GM12878 (cell line): ENCODE data around the gene MPIG6B. TPM values are rescaled to one million over a fixed set of nuclear protein-coding genes. Genes with fewer than 3 reads are reported as not detected.

Experiments
- ATAC-seq: fragments of 200-7000 bp; cut with Tn5 transposase; 3 replicates; pipeline ENCODE4 v1.9.1; 2020; ENCODE audit warnings: mild to moderate bottlenecking, moderate library complexity
- BruUV-seq: library from RNA; stranded (reverse); fragments of 400-500 nt; replicated peaks from 2 replicates; lab custom pipeline; 2021; lab: Mats Ljungman, UMichigan
- CTCF ChIA-PET: fragments of 300-600 bp; sonication (Branson Sonifier 250); formaldehyde crosslinking; extraction: SDS; loops from one replicate; lab custom pipeline; 2021; ENCODE audit warnings: inconsistent platforms; lab: Yijun Ruan, JAX
- POLR2A ChIA-PET: fragments of 350-600 bp; formaldehyde crosslinking; extraction: SDS; loops from one replicate; lab custom pipeline; 2021; ENCODE audit warnings: inconsistent platforms; lab: Charles Lee
- RAD21 ChIA-PET: fragments of 300-600 bp; sonication (Branson Sonifier 250); formaldehyde crosslinking; loops from one replicate; lab custom pipeline; 2023; ENCODE audit warnings: antibody characterized with exemption; ENCODE audit not compliant: unreplicated experiment; lab: Charles Lee
- SMC1A ChIA-PET: fragments of 300-600 bp; sonication (Branson Sonifier 250); formaldehyde crosslinking; loops from one replicate; lab custom pipeline; 2023; ENCODE audit not compliant: unreplicated experiment, uncharacterized antibody; lab: Charles Lee
- DNase-seq: peaks from one replicate; pipeline ENCODE4 v3.0.0-alpha.2; 2011; ENCODE audit warnings: low read depth, low spot score
- FAIRE-seq: peaks from 3 replicates; lab custom pipeline; 2011; peaks lifted over from hg19 to GRCh38; lab: Jason Lieb, UNC
- H2AFZ ChIP-seq: 2 replicates; pipeline ENCODE4 v1.6.0; 2011; ENCODE audit warnings: low read depth, low read length, control low read depth; ENCODE audit not compliant: control insufficient read depth
- H3K27ac ChIP-seq: 2 replicates; pipeline ENCODE4 v1.5.1; 2011; ENCODE audit warnings: control low read depth; ENCODE audit not compliant: control insufficient read depth, insufficient read depth
- H3K27me3 ChIP-seq, 2 experiments: replicated peaks in 1 of 2; 2 replicates each; pipeline versions ENCODE4 v1.6.0 to v1.6.1; 2011; ENCODE audit warnings: low read length in 1 of 2; ENCODE audit not compliant: control insufficient read depth in 2 of 2, insufficient read depth in 2 of 2
- H3K36me3 ChIP-seq, 2 experiments: 2 replicates each; pipeline ENCODE4 v1.5.1; 2011; ENCODE audit warnings: low read length in 1 of 2; ENCODE audit not compliant: control insufficient read depth in 2 of 2, insufficient read depth in 2 of 2
- H3K4me1 ChIP-seq: 2 replicates; pipeline ENCODE4 v1.6.1; 2011; ENCODE audit warnings: mild to moderate bottlenecking, low read length, moderate library complexity, mixed read lengths; ENCODE audit not compliant: control insufficient read depth, insufficient read depth
- H3K4me2 ChIP-seq: 2 replicates; pipeline ENCODE4 v1.6.0; 2011; ENCODE audit warnings: control low read depth; ENCODE audit not compliant: control insufficient read depth, insufficient read depth
- H3K4me3 ChIP-seq: fragments of 200-600 bp; sonication (generic); 2 replicates; pipeline ENCODE4 v1.5.1; 2016
- H3K79me2 ChIP-seq: 2 replicates; pipeline ENCODE4 v1.6.0; 2011; ENCODE audit warnings: low read length; ENCODE audit not compliant: control insufficient read depth, insufficient read depth
- H3K9ac ChIP-seq: 2 replicates; pipeline ENCODE4 v1.8.0; 2011; ENCODE audit warnings: low read length, control low read depth, mixed read lengths; ENCODE audit not compliant: control insufficient read depth, insufficient read depth
- H3K9me3 ChIP-seq: replicated peaks from 3 replicates; pipeline ENCODE4 v1.5.1; 2011; ENCODE audit warnings: mild to moderate bottlenecking, low read length; ENCODE audit not compliant: control insufficient read depth, insufficient read depth
- H4K20me1 ChIP-seq: 2 replicates; pipeline ENCODE4 v1.6.0; 2011; ENCODE audit not compliant: control insufficient read depth, insufficient read depth
- BCL11A ChIP-seq: IDR thresholded peaks from 2 replicates; pipeline ENCODE4 v1.6.1; 2011; ENCODE audit warnings: low read depth, low read length
- BRCA1 ChIP-seq: IDR thresholded peaks from 2 replicates; pipeline ENCODE4 v1.6.1; 2011; ENCODE audit warnings: low read depth, low read length, improper control_type of control experiment
- CBX5 ChIP-seq: sonication (generic); IDR thresholded peaks from 2 replicates; pipeline ENCODE4 v1.6.1; 2016; ENCODE audit warnings: low read depth, moderate library complexity, mild to moderate bottlenecking, inconsistent platforms
- FOXK2 ChIP-seq: fragments of 450-650 bp; IDR thresholded peaks from 2 replicates; pipeline ENCODE4 v1.6.1; 2017; ENCODE audit warnings: mild to moderate bottlenecking, moderate library complexity
- KLF5 ChIP-seq: fragments of 450-650 bp; IDR thresholded peaks from 2 replicates; pipeline ENCODE4 v1.6.1; 2014; ENCODE audit warnings: mild to moderate bottlenecking; ENCODE audit not compliant: partially characterized antibody
- PML ChIP-seq: IDR thresholded peaks from 2 replicates; pipeline ENCODE4 v1.6.1; 2012; ENCODE audit warnings: low read length, inconsistent platforms
- SIN3A ChIP-seq: IDR thresholded peaks from 2 replicates; pipeline ENCODE4 v1.6.1; 2012; ENCODE audit warnings: low read depth, low read length, improper control_type of control experiment
- SIX5 ChIP-seq: IDR thresholded peaks from 2 replicates; pipeline ENCODE4 v1.6.1; 2011; ENCODE audit warnings: mild to moderate bottlenecking, low read depth, low read length, moderate library complexity; ENCODE audit not compliant: severe bottlenecking
- SKIL ChIP-seq: fragments of 450-650 bp; IDR thresholded peaks from 2 replicates; pipeline ENCODE4 v1.6.1; 2017; ENCODE audit warnings: mild to moderate bottlenecking, low read depth, inconsistent platforms; ENCODE audit not compliant: poor library complexity, severe bottlenecking
- YBX1 ChIP-seq: fragments of 450-650 bp; IDR thresholded peaks from 2 replicates; pipeline ENCODE4 v1.6.1; 2016; ENCODE audit warnings: antibody characterized with exemption
- ZNF217 ChIP-seq: fragments of 450-650 bp; IDR thresholded peaks from 2 replicates; pipeline ENCODE4 v1.6.1; 2017; ENCODE audit warnings: antibody characterized with exemption, mild to moderate bottlenecking
- WGBS: methylation state at CpG from one replicate; pipeline ENCODE4 v1.1.6; 2016; ENCODE audit warnings: low lambda C conversion rate; ENCODE audit not compliant: insufficient replicate concordance, insufficient coverage; ENCODE audit errors: missing lambda C conversion rate; 5-methylcytosine and 5-hydroxymethylcytosine counted together
- in situ Hi-C: fragments of 300-500 bp; cut with MboI; formaldehyde crosslinking; loops from 9 replicates; pipeline ENCODE4 v1.14.3; 2018; ENCODE audit warnings: mixed read lengths
- intact Hi-C: fragments of 100-400 bp; cut with micrococcal nuclease; formaldehyde crosslinking; loops from one replicate; pipeline ENCODE4 v1.14.2; 2022; ENCODE audit not compliant: unreplicated experiment
- polyA plus RNA-seq, 11 experiments: library from polyadenylated mRNA; depleted of rRNA in 4 of 11; unstranded in 6 of 11; stranded (reverse) in 5 of 11; fragments of >200 nt; fragmentation: Nextera tagmentation in 4 of 11; fragmentation: Illumina TruSeq in 1 of 11; extraction: Ambion mirVana in 4 of 11; extraction: Trizol in 1 of 11; gene quantifications; 1 replicate in 1 of 11; 2 replicates in 10 of 11; pipeline versions ENCODE4 v1.2.1 to v1.2.3, GENCODE V29; 2011 to 2016; ENCODE audit warnings: inconsistent platforms in 2 of 11, missing spikeins in 2 of 11, low read depth in 1 of 11
- total RNA-seq, 4 experiments: library from RNA; depleted of rRNA in 3 of 4; stranded (reverse); fragments of >200 nt in 3 of 4; fragmentation: Illumina TruSeq in 1 of 4; extraction: Trizol in 1 of 4; gene quantifications; 2 replicates each; pipeline versions ENCODE4 v1.2.1 to v1.2.3, GENCODE V29; 2013 to 2021
- TF ChIP-seq, protein P1 (sequence below): fragments of 450-650 bp; formaldehyde crosslinking; IDR thresholded peaks from 2 replicates; pipeline ENCODE4 v1.4.0; 2022; ENCODE audit warnings: mild to moderate bottlenecking, moderate library complexity
- TF ChIP-seq, protein P2 (sequence below): fragments of 450-650 bp; IDR thresholded peaks from 2 replicates; pipeline ENCODE4 v1.6.1; 2017; ENCODE audit warnings: mild to moderate bottlenecking, moderate library complexity

Gene MPIG6B
- total and polyA plus RNA-seq, 10 of the 15 experiments (the other 5 are each of a cell fraction or from before 2014, with no cell fraction given) = not detected

DNA sequence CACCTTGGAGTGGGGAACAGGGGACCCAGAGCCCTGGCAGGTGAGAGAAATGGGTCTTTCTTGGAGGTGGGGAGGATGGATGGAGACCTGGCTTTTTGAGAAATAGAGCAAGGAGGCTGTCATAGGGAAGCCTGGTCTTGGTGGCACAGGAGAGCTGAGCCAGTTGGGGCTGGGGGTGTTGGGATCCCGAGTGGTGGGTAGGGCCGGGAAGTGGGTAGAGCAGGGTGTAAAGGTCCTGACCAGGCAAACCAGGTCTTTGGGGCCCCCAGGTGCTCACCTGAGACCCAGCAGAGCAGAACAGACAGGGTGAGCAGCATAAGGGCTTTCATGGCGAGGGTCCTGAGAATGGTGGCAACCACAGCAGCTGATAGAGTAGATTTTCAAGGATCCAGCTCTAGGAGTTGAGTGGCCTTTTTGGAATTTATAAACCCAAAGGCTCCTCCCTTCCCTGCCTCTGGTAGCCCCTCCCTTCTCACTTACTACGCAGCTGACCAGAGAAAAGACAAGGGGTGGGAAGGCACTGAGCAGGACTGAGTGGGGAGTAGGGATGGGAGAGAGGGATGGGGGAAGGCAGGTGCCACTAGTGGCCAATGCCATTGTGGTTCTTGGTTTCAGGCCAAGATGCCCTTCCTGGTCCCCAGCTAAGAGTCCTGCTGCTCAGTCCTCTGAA is 1.7 kb upstream of the MPIG6B start, which contains the start of gene LY6G6C:
TSS of gene LY6G6C (minus strand) at position 396 of the 670 bp plus-strand sequence. CDS start at position 329, 67 bp downstream.
- in situ Hi-C loops = no loop called here
- no peak for ATAC-seq
- 25% methylated on average over 4 of the region's 4 CpGs for WGBS
- ChIA-PET POLR2A (interaction anchor here (1.3 kb wide), 1 partner anchor 9 kb away, joined by 3 read pairs; no protein-coding TSS in a partner anchor), SMC1A (no interaction called here)
- Histone ChIP-seq H3K36me3 (no peaks in the 10 kb centered on the region), H4K20me1 (no peaks in the 10 kb centered on the region), H3K27me3 (no peaks in the 10 kb centered on the region; a peak in 1 of 4 replicates), H3K27ac (no peak within 1 kb of the TSS), H3K9me3 (no peaks in the 10 kb centered on the region), H3K4me3 (no peak within 1 kb of the TSS), H3K4me2 (no peak within 1 kb of the TSS), H2AFZ (no peak within 1 kb of the TSS), H3K4me1 (no peaks in the 10 kb centered on the region)
- no peak for FAIRE-seq
- no TSS peak for BruUV-seq
- no peak for TF ChIP-seq BRCA1
- no peak for TF ChIP-seq YBX1
- no peak for TF ChIP-seq BCL11A
- TF ChIP-seq SKIL = no peak
- TF ChIP-seq KLF5 = no peak
- no peak for TF ChIP-seq PML
- TF ChIP-seq, protein P1, sequence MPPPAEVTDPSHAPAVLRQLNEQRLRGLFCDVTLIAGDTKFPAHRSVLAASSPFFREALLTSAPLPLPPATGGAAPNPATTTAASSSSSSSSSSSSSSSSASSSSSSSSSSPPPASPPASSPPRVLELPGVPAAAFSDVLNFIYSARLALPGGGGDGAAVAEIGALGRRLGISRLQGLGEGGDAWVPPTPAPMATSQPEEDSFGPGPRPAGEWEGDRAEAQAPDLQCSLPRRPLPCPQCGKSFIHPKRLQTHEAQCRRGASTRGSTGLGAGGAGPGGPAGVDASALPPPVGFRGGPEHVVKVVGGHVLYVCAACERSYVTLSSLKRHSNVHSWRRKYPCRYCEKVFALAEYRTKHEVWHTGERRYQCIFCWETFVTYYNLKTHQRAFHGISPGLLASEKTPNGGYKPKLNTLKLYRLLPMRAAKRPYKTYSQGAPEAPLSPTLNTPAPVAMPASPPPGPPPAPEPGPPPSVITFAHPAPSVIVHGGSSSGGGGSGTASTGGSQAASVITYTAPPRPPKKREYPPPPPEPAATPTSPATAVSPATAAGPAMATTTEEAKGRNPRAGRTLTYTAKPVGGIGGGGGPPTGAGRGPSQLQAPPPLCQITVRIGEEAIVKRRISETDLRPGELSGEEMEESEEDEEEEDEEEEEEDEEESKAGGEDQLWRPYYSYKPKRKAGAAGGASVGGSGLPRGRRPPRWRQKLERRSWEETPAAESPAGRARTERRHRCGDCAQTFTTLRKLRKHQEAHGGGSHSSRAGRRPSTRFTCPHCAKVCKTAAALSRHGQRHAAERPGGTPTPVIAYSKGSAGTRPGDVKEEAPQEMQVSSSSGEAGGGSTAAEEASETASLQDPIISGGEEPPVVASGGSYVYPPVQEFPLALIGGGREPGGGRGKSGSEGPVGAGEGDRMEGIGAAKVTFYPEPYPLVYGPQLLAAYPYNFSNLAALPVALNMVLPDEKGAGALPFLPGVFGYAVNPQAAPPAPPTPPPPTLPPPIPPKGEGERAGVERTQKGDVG (CRISPR knock-in tag) = no peak
- no peak for TF ChIP-seq CBX5
- no peak for TF ChIP-seq ZNF217
- TF ChIP-seq FOXK2 = no peak
- TF ChIP-seq SIX5 = no peak
- TF ChIP-seq, protein P2, sequence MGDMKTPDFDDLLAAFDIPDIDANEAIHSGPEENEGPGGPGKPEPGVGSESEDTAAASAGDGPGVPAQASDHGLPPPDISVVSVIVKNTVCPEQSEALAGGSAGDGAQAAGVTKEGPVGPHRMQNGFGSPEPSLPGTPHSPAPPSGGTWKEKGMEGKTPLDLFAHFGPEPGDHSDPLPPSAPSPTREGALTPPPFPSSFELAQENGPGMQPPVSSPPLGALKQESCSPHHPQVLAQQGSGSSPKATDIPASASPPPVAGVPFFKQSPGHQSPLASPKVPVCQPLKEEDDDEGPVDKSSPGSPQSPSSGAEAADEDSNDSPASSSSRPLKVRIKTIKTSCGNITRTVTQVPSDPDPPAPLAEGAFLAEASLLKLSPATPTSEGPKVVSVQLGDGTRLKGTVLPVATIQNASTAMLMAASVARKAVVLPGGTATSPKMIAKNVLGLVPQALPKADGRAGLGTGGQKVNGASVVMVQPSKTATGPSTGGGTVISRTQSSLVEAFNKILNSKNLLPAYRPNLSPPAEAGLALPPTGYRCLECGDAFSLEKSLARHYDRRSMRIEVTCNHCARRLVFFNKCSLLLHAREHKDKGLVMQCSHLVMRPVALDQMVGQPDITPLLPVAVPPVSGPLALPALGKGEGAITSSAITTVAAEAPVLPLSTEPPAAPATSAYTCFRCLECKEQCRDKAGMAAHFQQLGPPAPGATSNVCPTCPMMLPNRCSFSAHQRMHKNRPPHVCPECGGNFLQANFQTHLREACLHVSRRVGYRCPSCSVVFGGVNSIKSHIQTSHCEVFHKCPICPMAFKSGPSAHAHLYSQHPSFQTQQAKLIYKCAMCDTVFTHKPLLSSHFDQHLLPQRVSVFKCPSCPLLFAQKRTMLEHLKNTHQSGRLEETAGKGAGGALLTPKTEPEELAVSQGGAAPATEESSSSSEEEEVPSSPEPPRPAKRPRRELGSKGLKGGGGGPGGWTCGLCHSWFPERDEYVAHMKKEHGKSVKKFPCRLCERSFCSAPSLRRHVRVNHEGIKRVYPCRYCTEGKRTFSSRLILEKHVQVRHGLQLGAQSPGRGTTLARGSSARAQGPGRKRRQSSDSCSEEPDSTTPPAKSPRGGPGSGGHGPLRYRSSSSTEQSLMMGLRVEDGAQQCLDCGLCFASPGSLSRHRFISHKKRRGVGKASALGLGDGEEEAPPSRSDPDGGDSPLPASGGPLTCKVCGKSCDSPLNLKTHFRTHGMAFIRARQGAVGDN = no peak
- no peak for TF ChIP-seq SIN3A
- TF ChIP-seq, all 136 proteins: peak for 0
- CTCF ChIA-PET = interaction anchor here (1.7 kb wide), 1 partner anchor 40 kb away, joined by 6 read pairs; no protein-coding TSS in a partner anchor
- H3K9ac ChIP-seq = no peak within 1 kb of the TSS
- no peak for DNase-seq
- RAD21 ChIA-PET = interaction anchor here (1.2 kb wide), 1 partner anchor 36 kb away, joined by 3 read pairs; no protein-coding TSS in a partner anchor
- intact Hi-C loops = no loop called here
- no peaks in the 10 kb centered on the region for H3K79me2 ChIP-seq
